ENCODE results near the gene PI4KA.

GRCh38 chr22:20674998-20675397, 183.6 kb downstream of the PI4KA start:
- TF ChIP-seq, protein P1, sequence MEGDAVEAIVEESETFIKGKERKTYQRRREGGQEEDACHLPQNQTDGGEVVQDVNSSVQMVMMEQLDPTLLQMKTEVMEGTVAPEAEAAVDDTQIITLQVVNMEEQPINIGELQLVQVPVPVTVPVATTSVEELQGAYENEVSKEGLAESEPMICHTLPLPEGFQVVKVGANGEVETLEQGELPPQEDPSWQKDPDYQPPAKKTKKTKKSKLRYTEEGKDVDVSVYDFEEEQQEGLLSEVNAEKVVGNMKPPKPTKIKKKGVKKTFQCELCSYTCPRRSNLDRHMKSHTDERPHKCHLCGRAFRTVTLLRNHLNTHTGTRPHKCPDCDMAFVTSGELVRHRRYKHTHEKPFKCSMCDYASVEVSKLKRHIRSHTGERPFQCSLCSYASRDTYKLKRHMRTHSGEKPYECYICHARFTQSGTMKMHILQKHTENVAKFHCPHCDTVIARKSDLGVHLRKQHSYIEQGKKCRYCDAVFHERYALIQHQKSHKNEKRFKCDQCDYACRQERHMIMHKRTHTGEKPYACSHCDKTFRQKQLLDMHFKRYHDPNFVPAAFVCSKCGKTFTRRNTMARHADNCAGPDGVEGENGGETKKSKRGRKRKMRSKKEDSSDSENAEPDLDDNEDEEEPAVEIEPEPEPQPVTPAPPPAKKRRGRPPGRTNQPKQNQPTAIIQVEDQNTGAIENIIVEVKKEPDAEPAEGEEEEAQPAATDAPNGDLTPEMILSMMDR (IDR thresholded peaks at IDR 0.05): no peak
- no peak for TF ChIP-seq POLR2A (IDR thresholded peaks at IDR 0.05)
